GM19351 (cell line): ENCODE results near the gene SMIM23.
"Not testable (repeated sequence)": the region's sequence is repeated elsewhere in the genome, so short reads cannot be mapped to it uniquely, and the experiment has no call there.

Experiments
- ATAC-seq: cut with Tn5 transposase; IDR thresholded peaks from one replicate; pipeline ENCODE4 v1.9.1; 2021; ENCODE audit warnings: mild to moderate bottlenecking, moderate library complexity; ENCODE audit not compliant: unreplicated experiment

Gene SMIM23

GRCh38 chr5:171771856-171772255 is 13.8 kb upstream of the SMIM23 start:
- ATAC-seq, result no peak

GRCh38 chr5:171773106-171773505 is 12.5 kb upstream of the SMIM23 start:
- no peak for ATAC-seq

- no peak for ATAC-seq
Observed at GRCh38 chr5:171774418-171774817, 11.2 kb upstream of the SMIM23 start.

- no peak for ATAC-seq
Observed at GRCh38 chr5:171776213-171776612, 9.4 kb upstream of the SMIM23 start.

GRCh38 chr5:171776770-171777759 is 8.6 kb upstream of the SMIM23 start:
- ATAC-seq, result no peak

GRCh38 chr5:171781744-171782143 is 3.9 kb upstream of the SMIM23 start:
- ATAC-seq, result not testable (repeated sequence)

- ATAC-seq, result no peak
Observed at GRCh38 chr5:171782332-171782966, 3.2 kb upstream of the SMIM23 start.

GRCh38 chr5:171783051-171783450 is 2.6 kb upstream of the SMIM23 start:
- ATAC-seq, result no peak

- no peak for ATAC-seq
Observed at GRCh38 chr5:171789353-171789752, 3.7 kb downstream of the SMIM23 start.

GRCh38 chr5:171790408-171790807 is 4.8 kb downstream of the SMIM23 start:
- ATAC-seq, result no peak

- ATAC-seq, result no peak
Observed at GRCh38 chr5:171794470-171794960, 8.9 kb downstream of the SMIM23 start.

- no peak for ATAC-seq
Observed at GRCh38 chr5:171795381-171795780, 9.8 kb downstream of the SMIM23 start.

- no peak for ATAC-seq
Observed at GRCh38 chr5:171796436-171796835, 10.8 kb downstream of the SMIM23 start.

- no peak for ATAC-seq
Observed at GRCh38 chr5:171797543-171797942, 11.9 kb downstream of the SMIM23 start.

GRCh38 chr5:171798418-171798817 is 12.8 kb downstream of the SMIM23 start:
- no peak for ATAC-seq

GRCh38 chr5:171801839-171802238 is 16.2 kb downstream of the SMIM23 start:
- no peak for ATAC-seq

- ATAC-seq, result no peak
Observed at GRCh38 chr5:171805746-171806145, 20.1 kb downstream of the SMIM23 start.

- ATAC-seq, result no peak
Observed at GRCh38 chr5:171806976-171807747, 21.5 kb downstream of the SMIM23 start.

- no peak for ATAC-seq
Observed at GRCh38 chr5:171808453-171808852, 22.8 kb downstream of the SMIM23 start.

- ATAC-seq, result no peak
Observed at GRCh38 chr5:171808951-171809350, 23.3 kb downstream of the SMIM23 start.

- ATAC-seq, result no peak
Observed at GRCh38 chr5:171810227-171810626, 24.6 kb downstream of the SMIM23 start.
